ENCODE results near the gene CLDN14.

Gene CLDN14

DNA sequence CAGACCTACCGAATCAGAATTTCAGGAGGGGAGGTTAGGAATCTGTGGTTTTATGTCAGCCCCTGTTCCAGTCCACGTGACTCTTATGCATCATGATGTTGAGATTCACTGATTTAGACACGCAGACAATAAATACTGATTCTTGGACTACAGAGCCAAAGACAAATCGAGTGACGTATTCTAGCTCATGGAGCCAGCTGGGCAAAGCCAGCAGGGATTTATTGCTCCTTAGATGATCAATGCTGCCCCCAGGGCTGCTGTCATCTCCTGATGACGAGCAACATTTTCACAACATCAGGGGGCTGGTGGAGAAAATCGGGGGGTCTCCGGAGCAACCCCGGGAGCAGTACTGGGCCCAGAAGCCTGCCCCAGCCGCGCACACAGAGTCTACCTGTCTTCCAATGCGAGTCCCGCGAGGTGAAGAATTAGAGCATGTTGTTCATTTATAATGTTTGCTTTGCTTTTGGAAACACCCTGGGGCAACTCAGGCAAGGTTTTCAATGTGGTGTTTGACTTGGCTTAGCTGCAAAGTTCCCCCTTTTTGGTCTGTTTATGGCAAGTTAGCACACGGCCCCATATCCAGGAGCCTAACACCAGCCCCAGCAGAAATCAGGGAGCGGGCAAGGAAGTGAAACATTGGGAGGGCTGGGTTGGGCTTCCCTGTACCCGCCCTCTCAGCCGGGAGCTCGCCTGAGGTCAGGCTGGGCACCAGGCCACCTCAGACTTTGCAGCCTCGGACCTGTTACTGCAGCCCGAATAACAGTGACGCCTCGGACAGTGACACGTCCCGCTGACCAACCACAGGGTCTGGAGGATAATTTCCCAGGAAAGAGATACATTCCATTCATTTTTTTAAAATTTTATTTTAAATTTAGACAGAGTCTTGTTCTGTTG lies 19.9 kb upstream of the CLDN14 start:
- Mint-ChIP-seq H3K27me3 (ENCODE audit: low read depth, poor library complexity) (peaks cover 15% of the 10 kb centered on the region), H3K4me1 (peaks cover 29% of the 10 kb centered on the region), H3K36me3 (ENCODE audit: low read depth) (no peaks in the 10 kb centered on the region), H3K27ac (no peak overlapping the region), H3K4me3 (no peak overlapping the region), H3K9me3 (peaks cover 15% of the 10 kb centered on the region)
- TF ChIP-seq, protein P1, sequence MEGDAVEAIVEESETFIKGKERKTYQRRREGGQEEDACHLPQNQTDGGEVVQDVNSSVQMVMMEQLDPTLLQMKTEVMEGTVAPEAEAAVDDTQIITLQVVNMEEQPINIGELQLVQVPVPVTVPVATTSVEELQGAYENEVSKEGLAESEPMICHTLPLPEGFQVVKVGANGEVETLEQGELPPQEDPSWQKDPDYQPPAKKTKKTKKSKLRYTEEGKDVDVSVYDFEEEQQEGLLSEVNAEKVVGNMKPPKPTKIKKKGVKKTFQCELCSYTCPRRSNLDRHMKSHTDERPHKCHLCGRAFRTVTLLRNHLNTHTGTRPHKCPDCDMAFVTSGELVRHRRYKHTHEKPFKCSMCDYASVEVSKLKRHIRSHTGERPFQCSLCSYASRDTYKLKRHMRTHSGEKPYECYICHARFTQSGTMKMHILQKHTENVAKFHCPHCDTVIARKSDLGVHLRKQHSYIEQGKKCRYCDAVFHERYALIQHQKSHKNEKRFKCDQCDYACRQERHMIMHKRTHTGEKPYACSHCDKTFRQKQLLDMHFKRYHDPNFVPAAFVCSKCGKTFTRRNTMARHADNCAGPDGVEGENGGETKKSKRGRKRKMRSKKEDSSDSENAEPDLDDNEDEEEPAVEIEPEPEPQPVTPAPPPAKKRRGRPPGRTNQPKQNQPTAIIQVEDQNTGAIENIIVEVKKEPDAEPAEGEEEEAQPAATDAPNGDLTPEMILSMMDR (IDR thresholded peaks at IDR 0.05) = no peak
- no peak for DNase-seq

DNA sequence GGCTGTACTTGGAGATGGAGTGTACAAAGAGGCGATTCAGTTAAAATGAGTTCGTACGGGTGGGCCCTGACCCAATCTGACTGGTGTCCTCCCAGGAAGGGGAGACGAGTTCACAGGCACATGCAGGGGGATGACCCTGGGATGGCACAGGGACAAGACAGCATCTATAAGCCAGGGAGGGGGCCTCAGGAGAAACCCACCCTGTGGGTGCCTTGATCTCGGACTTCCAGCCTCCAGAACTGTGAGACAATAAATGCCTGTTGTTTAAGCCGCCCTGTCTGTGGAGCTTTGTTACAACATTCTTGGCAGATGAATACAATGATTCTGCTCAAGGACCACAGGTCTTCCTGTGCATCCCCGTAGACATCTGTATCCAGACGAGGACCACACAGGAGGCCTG lies 14.6 kb upstream of the CLDN14 start:
- Mint-ChIP-seq H3K4me3 (no peak overlapping the region), H3K27ac (no peak overlapping the region), H3K27me3 (ENCODE audit: low read depth, poor library complexity) (peaks cover 5% of the 10 kb centered on the region), H3K36me3 (ENCODE audit: low read depth) (no peaks in the 10 kb centered on the region), H3K4me1 (peaks cover 30% of the 10 kb centered on the region), H3K9me3 (peaks cover 15% of the 10 kb centered on the region)
- TF ChIP-seq, protein P1 (IDR thresholded peaks at IDR 0.05) = no peak
- no peak for DNase-seq

DNA sequence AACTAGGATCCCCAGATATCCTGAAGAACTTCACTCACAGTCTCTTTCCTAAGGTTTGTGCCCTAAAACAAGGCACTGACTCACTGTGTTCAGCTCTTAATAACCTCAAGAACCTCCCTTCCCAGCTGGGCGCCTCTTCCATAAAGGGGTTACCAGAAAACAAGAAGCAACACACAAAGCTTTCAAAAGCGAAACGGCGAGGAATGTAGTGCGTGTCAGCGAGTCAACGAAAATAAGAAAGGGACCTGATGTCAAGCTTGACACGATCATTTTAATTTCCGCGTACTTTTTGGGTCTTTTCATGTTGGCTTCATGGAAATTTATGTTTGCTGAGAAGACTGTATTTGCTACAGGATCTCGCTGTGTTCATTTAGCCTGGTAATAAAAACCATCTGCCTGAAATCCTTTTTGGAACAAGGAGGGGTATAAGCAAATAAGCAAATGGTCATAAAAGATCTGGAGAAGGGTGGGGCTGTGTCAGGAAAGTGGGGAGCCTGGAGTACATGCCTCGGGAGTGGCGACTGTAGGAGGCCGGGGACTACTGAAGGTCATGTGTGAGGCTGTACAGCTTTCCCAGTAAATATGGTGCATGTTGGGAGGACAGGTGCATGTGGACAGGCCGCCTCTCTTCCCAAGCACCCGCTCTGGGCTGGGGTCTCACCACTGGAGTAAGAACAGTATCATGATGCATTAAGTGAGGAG lies 11.4 kb upstream of the CLDN14 start:
- no peak for DNase-seq
- H3K4me1 Mint-ChIP-seq = peaks cover 16% of the 10 kb centered on the region
- no peak overlapping the region for H3K27ac Mint-ChIP-seq
- TF ChIP-seq, protein P1 (IDR thresholded peaks at IDR 0.05) = no peak
- H3K27me3 Mint-ChIP-seq (ENCODE audit: low read depth, poor library complexity) = peaks cover 7% of the 10 kb centered on the region
- H3K36me3 Mint-ChIP-seq (ENCODE audit: low read depth) = no peaks in the 10 kb centered on the region
- peaks cover 8% of the 10 kb centered on the region for H3K9me3 Mint-ChIP-seq
- H3K4me3 Mint-ChIP-seq = no peak overlapping the region

DNA sequence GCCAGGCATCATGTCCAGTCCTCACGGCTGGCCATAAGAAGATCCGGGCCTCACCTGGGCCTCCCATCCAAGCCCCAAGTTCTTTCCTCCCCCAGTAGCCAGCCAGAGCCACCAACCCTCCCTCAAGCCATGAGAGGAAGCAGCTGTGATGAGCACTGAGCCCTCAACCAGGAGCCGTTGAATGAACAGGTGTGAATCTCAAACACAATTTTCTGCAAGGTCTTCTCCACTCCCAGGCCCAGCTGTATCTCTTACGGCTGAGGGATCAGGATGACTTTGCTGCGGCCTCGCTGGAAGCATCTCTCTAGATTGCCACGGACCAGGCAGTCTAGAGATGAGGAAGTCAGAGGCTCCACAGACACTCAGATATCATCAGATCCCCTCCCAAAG lies 9.8 kb upstream of the CLDN14 start:
- peaks cover 10% of the 10 kb centered on the region for H3K27me3 Mint-ChIP-seq (ENCODE audit: low read depth, poor library complexity)
- H3K36me3 Mint-ChIP-seq (ENCODE audit: low read depth) = no peaks in the 10 kb centered on the region
- H3K4me1 Mint-ChIP-seq = peaks cover 16% of the 10 kb centered on the region
- TF ChIP-seq, protein P1 (IDR thresholded peaks at IDR 0.05) = no peak
- no peak overlapping the region for H3K4me3 Mint-ChIP-seq
- H3K27ac Mint-ChIP-seq = no peak overlapping the region
- H3K9me3 Mint-ChIP-seq = peaks cover 4% of the 10 kb centered on the region
- DNase-seq = no peak

DNA sequence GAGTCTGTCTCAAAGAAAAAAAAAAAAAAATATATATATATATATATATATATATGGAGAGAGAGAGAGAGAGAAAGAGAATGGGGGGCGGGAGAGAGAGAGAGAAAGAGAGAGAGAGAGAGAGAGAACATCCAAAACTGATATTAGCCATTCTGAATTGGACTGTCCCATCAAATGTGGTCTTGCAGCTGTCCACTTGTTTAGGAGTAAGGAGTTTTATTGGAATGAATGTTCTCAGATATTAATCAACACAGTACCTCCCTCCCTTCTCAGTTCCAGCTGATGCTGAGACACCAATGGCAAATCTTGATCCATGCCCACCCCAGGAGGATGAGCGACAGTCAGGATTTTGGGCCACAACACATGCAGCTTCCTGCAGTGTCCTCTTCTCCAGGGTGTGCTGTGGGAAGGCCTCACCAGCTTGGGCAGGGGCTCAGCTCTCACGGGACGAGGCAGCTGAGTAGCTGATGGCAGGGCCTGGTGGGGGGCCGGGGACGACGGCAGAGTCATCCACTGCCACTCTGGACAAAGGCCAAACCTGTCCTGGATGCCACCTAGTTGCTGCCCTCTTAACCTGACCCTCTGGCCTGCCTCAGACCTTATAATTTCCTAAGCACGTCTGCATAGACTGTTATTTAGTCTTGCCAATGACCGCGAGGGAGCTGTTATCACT lies 9.3 kb upstream of the CLDN14 start:
- Mint-ChIP-seq H3K27ac (no peak overlapping the region), H3K27me3 (ENCODE audit: low read depth, poor library complexity) (peaks cover 14% of the 10 kb centered on the region), H3K4me1 (peaks cover 16% of the 10 kb centered on the region), H3K36me3 (ENCODE audit: low read depth) (no peaks in the 10 kb centered on the region), H3K4me3 (no peak overlapping the region), H3K9me3 (peaks cover under 1% of the 10 kb centered on the region)
- no peak for DNase-seq
- TF ChIP-seq, protein P1 (IDR thresholded peaks at IDR 0.05) = no peak
